HG03565 (cell line): ENCODE data around the gene CDK3.
"Not testable (repeated sequence)": the region's sequence is repeated elsewhere in the genome, so short reads cannot be mapped to it uniquely, and the experiment has no call there.

ENCODE experiments used
- ATAC-seq: cut with Tn5 transposase; IDR thresholded peaks from one replicate; pipeline ENCODE4 v1.9.1; 2021; ENCODE audit warnings: mild to moderate bottlenecking, moderate library complexity; ENCODE audit not compliant: unreplicated experiment

Gene CDK3

DNA sequence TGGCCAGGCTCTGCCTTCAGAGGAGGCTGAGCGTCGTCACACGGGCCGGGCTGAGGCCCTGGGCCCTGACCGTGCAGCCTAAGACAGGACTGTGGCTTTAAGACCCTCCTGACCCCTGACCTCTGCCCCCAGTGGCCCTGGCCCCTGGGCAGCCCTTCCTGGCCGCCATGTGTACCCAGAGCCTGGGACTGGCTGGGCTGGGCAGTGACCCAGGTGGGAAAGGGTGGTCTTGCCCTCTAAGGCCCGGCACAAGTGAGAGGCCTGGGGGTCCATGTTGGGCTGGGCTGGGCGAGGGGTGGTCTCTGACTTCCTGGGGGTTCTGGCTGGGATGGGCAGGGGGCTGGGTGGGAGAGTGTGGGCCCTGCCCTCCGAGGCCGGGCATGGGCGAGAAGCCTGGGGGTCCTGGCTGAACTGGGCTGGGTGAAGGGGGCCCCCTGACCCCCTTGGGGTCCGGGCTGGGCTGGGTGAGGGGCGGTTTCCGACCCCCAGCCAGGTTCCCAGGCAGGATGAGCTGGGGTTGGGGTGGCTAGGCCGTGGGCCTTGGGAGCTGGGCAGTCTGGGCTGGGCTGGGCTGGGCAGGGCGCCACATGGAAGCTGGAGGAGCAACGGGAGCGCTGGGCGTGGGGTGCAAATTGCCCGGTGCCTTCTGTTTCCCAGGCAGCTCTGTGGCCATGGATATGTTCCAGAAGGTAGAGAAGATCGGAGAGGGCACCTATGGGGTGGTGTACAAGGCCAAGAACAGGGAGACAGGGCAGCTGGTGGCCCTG is at the start of gene CDK3:
CDK3 (plus strand) TSS at position 101 of the 767 bp plus-strand sequence; CDS start at position 672, 571 bp downstream.
- ATAC-seq: no peak

DNA sequence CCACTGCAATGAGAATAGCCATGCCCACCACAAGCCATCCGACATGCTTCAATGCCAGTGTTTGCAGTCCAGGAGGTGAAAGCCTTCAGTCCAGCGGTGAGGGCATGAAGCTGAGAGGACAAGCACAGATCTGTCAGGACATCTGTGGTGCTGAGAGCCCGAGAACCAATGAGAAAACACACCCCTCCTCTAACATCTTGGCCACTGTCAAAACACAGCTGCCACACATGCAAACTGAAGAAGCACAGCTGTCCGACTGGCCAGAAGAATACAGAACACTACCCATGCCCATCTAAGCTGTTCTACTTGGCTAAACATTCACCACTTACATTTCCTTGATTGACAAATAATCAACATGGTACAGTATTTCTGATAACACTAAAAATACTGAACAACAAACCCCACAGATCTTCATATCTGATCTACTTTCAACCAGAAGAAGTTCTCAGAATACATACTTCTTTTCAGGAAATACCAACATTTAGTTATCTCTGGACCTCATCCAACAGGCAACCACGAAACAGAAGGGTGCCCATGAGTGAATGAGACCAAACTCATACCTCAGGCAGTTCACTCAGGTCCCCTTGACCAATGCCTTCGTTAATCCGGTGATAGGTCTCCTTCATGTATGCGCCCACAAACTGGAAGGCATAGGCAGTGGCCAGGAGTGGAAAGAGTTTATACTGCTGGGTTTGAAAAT is 49.6 kb upstream of the CDK3 start:
- no peak for ATAC-seq

DNA sequence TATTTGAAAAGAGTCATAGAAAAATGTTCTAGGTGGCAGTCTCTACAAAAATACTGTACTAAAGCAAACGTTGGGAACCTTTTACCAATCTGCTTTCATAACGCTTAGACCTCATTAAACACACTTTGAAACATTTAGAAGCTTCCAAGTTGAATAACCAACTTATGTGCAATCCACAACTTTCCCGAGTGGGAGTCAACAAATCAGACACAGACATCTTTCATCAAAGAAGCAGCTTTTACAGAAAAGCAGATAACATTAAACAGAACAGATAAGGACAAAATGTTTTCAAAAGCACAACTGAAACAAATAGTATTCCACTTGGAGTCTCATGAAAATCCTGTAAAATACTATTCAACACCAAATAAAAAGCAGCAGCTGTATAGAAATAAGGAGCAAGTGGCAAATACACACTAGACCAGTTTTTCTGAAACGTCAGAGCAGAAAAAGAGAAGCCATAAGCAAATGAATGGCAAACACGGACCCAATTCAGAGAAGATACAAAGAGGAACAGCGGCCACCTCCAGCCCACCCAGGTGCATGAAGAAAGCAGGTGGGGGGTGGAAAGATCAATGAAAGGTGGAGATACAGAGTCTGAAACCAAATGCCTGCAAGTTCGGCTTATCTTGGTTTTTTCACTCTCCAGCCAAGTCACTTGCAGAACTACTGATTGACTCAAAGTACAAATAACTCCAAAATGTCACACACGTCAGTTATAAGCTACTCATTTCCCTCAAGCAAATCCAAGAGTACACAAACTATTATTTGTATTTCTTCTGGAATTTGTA is 41.4 kb upstream of the CDK3 start:
- ATAC-seq: no peak

DNA sequence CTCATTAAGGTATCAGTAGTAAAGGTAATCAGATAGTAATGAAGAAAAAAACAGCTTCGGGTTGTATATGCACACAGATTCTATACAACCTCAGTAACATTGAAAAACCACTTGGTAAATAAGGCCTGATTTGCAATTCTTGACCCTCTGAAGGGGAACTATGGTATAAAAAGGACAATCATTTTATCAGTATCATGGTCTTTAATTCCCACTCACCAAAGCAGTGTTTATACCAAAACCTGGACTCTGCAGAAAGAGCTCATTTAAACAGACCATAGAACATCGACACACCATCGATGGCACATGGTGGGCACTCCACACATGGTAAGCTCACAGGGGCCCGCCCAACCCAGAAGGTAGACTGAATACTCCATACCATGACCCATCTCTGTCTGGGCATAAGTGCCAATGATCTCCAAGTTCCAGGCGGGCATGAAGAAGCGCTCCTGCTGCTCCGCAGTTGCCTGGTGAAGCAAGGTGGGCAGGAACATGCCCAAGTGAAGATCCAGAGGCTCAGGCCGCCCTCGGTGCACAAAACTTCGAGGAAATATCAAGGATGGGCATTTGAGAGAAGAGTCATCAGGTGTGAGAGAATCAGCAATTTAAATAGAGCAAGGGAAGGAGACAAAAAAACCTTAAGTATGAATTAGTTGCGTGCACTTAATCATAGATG is 40.7 kb upstream of the CDK3 start:
- no peak for ATAC-seq

DNA sequence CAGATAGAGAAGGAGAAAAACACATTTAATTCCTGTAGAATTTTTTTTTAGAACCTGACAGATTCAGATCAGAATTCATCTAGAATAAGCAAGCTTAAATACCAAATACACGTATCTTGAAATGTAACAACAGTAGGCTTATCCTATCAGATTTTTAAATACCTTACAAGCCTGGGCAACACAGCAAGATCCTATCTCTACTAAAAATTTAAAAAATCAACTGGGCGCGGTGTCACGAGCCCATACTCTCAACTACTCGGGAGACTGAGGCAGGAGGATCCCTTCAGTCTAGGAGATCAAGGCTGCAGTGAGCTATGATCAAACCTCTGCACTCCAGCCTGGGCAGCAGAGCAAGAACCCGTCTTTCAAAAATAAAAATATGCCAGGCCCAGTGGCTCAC is 35.2 kb upstream of the CDK3 start:
- no peak for ATAC-seq

DNA sequence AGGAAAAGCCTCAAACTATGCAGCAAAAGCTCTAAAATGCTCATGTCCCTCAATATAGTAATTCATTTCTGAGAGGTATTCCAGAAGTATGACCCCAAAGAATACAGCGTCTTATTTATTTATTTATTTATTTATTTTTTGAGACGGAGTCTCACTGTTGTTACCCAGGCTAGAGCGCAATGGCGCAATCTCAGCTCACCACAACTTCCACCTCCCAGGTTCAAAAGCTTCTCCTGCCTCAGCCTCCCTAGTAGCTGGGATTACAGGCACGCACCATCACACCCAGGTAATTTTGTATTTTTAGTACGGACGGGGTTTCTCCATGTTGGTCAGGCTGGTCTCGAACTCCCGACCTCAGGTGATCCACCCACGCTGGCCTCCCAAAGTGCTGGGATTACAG is 31.6 kb upstream of the CDK3 start:
- not testable (repeated sequence) for ATAC-seq

DNA sequence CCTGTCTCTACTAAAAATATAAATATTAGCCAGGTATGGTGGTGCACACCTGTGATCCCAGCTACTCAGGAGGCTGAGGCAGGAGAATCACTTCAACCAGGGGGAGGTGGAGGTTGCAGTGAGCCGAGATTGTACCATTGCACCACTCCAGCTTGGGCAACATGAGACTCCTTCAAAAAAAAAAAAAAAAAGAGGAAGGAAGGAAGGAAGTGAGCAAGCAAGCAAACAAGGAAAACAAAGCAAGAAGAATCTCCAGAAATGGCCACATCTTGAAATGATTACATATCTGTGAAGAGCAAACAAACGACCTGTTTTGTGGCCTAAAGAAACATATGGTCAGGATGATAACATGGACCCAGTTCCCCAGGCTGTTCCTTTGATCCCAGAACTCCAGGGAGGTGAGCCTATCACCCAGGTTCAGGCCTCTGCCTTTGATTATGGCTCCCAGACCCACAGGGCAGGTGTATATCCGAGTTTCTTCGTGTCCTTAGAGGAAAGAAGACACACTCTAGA is 30.6 kb upstream of the CDK3 start:
- no peak for ATAC-seq

DNA sequence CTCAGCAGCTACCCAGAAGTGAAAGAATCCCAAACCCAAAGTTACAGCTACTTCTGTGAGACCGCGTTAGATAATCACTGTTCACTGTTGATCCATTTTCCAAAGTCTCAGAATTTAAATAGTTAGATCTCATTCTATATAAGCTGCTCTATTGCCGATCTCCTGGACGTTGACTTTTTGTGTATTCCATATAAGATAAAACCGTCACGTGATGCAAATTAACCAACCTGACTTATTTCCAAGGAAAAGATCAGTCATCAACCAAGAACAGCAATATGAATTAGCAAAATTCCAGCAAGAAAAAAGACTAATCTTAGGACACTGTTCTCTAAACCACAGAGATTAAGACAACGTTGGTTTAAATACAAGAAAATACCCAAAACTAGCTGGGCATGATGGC is 30.0 kb upstream of the CDK3 start:
- no peak for ATAC-seq

DNA sequence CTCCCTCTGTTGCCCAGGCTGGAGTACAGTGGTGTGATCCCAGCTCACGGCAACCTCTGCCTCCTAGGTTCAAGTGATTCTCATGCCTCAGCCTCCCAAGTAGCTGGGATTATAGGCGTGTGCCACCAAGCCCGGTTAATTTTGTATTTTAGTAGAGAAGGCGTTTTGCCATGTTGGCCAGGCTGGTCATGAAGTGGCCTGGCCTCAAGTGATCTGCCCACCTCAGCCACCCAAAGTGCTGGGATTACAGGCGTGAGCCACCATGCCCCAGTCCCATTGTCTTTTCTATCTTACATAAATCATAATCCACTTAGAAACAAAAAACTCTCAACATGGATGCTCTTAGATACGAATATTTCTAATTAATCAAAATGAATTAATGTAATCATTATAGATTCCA is 25.5 kb upstream of the CDK3 start:
- ATAC-seq: not testable (repeated sequence)

DNA sequence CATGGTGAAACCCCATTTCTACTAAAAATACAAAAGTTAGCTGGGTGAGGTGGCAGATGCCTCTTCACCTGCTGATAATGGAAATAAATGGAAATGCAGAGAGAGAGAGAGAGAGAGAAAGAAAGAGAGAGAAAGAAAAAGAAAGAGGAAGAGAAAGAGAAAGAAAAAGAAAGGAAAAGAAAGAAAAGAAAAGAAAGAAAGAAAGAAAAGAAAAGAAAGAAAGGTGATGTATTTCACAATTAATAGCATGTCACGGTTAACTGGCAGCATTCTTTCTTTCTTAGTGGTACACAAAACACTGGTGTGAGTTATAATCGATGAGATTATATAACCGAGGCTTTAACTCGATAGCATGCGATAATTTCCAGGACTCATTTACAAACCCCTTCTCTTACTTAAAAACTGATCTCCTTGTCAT is 24.9 kb upstream of the CDK3 start:
- ATAC-seq: no peak

DNA sequence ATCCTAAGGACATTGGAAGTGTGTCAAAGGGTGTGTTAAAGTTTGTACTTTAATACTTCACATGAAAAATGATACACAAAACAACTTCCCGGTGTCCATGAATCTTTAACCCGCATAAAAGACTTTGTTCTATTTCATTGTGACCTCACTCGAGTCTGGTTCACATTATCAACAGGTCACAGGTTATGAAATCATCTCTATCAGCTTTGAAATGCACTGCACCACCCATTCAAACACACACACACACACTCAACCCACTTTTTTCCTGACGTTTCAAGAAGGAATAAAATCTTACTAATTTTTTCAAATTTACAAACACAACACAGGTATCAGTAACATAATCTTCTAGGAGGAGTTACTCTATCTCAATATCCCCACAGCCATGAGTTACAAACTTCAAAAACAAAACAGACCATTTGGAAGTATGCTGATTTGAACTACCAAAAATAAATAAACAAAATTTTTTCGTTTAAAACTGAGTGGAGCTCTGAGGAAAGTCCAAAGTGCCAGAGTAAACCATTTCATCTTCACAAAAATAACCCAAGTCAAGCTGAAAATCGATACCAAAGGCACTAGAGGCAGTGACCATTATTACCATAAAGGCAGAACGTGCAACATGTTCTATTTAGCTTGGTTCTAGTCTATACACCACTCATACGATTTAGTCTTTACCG is 24.3 kb upstream of the CDK3 start:
- ATAC-seq: no peak

DNA sequence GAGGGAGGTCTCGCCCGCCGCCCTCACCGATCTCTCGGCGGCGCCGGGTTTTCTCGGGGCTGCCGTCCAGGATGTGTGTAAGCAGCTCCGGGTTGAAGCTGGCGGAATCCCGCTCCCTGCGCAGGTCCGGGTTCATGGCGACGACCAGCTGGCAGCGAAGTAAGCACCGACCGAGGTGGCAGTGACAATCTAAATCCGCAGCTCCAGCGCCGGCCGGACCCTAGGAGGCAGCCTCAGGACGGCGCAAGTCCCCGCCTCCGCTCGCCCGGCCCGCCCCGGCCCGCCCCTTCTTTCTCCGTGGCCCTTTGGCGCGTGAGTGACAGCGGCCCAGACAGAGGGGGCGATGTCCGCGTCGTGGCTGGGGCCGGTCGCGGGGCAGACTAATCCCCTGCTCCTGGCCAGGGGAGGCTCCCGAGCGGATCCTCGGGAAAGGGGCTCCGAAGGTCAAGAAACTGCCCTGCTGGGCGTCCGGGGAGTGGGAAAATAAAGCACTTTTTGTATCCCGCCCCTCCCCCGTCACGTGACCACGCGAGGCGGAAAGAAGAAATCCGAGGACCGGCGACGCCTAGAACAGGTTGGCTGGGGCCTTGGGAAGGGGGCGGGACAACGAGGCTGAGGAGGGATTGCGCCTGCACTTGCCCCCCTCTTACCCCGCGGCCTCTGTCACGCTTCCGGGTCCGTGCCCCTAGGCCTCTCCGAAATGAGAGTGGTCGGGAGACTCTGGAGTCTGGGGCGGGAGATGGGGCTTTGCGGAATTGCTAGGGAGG is 21.5 kb upstream of the CDK3 start, which contains the start of the genes ACOX1 and TEN1:
ACOX1 (minus strand) TSS at position 229 of the 767 bp plus-strand sequence; CDS start at position 136, 93 bp downstream.
TEN1 (plus strand) TSS at position 303 of the 767 bp plus-strand sequence. CDS start 6,953 bp downstream, outside the sequence.
- peak; percentile 66 for ATAC-seq

DNA sequence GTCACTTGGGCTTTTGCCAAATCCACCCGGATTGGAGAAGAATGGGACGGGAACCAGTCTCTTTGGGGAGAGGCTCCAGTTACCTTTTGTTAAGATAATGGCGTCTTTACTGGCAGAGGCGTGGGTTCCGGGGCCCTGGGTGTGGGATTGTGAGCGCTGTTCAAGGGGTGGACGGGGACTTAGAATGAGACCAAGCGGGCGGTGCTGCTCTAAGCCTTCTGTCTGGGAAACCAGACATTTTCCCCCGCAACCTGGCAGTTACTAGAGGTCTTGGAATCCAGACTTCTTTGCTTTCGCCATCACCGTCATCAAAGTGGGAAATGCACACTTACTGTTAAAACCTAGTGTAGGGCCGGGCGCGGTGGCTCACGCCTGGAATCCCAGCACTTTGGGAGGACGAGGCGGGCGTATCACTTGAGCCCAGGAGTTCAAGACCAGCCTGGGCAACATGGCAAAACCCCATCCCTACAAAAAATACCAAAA is 20.9 kb upstream of the CDK3 start:
- ATAC-seq: peak; percentile 5

DNA sequence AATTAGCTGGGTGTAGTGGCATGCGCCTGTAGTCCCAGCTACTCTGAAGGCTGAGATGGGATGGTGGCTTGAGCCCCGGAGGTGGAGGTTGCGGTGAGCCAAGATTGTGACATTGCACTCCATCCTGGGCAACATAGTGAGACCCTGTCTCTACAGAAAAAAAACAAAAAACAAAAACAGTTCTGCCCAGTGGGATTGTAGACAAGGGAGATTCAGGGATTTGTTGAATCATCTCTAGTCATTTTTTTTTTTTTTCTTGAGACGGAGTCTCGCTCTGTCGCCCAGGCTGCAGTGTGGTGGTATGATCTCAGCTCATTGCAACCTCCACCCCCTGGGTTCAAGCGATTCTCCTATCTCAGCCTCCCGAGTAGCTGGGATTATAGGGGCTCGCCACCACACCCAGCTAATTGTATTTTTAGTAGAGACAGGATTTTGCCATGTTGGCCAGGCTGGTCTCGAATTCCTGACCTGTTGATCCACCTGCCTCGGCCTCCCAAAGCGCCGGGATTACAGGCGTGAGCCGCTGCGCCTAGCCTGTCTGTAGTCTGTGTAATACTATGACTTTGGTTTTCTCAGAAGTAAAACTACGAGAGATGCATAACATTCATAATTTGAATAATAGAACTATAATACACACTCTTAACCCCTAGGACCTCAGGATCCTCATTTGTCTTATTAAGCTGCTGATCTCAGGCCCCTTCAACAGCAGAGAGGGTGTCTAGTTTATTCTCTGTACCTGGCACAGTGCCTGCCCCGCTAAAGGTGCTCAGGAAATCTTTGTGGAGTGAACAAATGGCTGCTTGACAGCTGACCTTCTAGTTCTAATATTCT is 20.3 kb upstream of the CDK3 start:
- ATAC-seq: no peak

DNA sequence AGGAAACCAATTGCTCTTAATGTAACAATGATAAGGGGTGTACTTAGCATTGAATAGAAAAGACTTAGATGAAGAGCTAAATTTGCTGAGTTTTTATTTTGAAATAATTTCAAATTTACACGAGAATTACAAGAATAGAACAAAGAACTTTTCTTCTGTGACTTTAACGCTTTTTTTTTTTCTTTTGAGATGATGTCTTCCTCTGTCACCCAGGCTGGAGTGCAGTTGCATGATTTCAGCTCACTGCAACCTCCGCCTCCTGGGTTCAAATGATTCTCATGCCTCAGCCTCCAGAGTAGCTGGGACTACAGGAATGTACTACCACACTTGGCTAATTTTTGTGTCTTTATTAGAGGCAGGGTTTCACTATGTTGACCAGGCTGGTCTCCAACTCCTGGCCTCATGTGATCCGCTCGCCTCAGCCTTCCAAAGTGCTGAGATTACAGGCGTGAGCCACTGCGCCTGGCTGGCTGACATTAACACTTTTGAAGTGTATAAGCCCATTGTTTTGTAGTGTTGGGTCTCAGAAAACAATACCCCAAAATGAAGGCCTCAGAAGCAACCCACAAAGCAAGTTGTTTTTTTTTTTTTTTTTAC is 19.5 kb upstream of the CDK3 start:
- ATAC-seq: no peak

DNA sequence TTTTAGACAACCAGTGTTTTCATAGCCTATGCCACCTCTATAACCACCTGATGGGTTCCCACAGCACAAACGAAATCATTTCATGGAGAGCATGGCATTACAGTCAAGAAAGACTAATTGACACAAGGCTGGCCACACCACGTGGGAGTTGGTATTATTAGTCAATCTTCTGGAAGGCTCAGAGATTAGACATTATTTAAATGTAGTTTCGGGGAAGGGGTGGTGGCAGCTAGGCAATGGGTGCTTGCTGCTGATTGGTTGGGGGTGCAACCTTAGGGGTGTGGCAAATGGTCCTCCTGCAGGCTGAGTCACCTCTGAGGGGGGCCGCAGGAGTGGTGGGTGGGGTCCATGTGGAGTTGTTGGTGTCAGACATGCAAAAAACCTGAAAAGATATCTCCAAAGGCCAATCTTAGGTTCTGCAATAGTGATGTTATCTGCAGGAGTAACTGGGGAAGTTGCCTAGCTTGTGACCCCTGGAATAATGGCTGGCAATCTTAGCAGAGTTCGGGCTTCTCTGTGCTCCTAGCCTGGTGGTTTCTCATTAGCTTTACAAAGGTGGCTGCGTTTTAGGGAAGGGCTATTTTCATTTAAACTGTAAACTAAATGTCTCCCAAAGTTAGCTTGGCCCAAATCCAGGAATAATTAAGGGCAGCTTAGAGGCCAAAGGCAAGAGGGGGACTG is 17.0 kb upstream of the CDK3 start:
- no peak for ATAC-seq

DNA sequence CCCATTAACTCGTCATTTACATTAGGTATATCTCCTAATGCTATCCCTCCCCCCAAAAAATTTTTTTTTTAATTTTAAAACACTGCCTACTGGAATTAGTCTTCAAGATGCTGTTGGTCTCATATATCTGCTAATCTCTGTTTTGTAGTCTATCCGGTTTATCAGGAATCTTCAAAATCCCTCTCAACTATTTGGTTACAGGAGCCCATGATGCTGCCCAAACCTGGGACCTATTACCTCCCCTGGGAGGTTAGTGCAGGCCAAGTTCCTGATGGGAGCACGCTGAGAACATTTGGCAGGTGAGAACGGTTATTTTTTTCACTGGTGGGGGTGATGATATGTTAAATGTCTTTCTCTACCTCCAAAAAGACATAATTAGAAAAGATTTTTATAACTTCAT is 14.7 kb upstream of the CDK3 start:
- no peak for ATAC-seq
